HG03565 (cell line): ENCODE data around the gene KLHL5.

Experiments used
- ATAC-seq: cut with Tn5 transposase; IDR thresholded peaks from one replicate; pipeline ENCODE4 v1.9.1; 2021; ENCODE audit warnings: mild to moderate bottlenecking, moderate library complexity; ENCODE audit not compliant: unreplicated experiment

Gene KLHL5

GRCh38 chr4:39169426-39169825, 107.4 kb downstream of the KLHL5 start:
- no peak for ATAC-seq

DNA sequence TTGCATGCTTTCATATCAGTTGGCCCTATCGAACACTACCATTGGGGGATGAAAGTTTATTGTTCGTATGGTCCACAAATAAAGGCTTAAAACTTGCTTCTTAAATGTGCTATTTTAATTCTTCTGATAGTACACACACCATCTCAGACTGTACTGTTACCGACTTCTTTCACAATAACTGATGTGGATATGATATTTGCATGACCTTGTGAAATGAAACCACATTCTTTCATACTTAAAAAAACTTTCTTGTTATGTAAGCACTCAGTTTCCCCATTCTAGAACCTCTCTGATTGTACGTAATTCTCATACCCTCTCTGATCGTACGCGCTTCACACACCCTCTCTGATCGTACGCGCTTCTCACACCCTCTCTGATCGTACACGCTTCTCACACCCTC, 108.3 kb downstream of the KLHL5 start:
- no peak for ATAC-seq
